K562 (cell line): ENCODE data around the gene TMPRSS9. TPM values are rescaled to one million over a fixed set of nuclear protein-coding genes. Genes with fewer than 3 reads are reported as not detected.
A peak's percentile ranks its signal among the peaks of the same experiment; 100 is the strongest.

ENCODE experiments used
- ARID1B ChIP-seq: fragments of 450-650 bp; IDR thresholded peaks from 2 replicates; pipeline ENCODE4 v1.6.1; 2016; ENCODE audit warnings: antibody characterized with exemption, mild to moderate bottlenecking, inconsistent platforms
- BRD4 ChIP-seq: fragments of 200-600 bp; sonication (generic); IDR thresholded peaks from 2 replicates; pipeline ENCODE4 v1.6.1; 2017; ENCODE audit warnings: inconsistent platforms
- CHD1 ChIP-seq: fragments of 200-600 bp; sonication (generic); IDR thresholded peaks from one replicate; pipeline ENCODE4 v1.6.1; 2012; ENCODE audit warnings: mild to moderate bottlenecking, moderate library complexity, low read length, inconsistent platforms
- DACH1 ChIP-seq: fragments of 450-650 bp; IDR thresholded peaks from 2 replicates; pipeline ENCODE4 v1.6.1; 2018; ENCODE audit not compliant: partially characterized antibody
- E2F8 ChIP-seq: fragments of 450-650 bp; IDR thresholded peaks from 2 replicates; pipeline ENCODE4 v1.7.1; 2018; ENCODE audit warnings: mild to moderate bottlenecking, low read depth; ENCODE audit not compliant: partially characterized antibody
- FOS ChIP-seq: IDR thresholded peaks from 3 replicates; pipeline ENCODE4 v1.6.1; 2011; ENCODE audit not compliant: insufficient read length; ENCODE audit errors: extremely low read depth
- GTF2F1 ChIP-seq: IDR thresholded peaks from 2 replicates; pipeline ENCODE4 v1.6.1; 2011; ENCODE audit warnings: low read depth, low read length, improper control_type of control experiment
- HEY1 ChIP-seq: fragments of 250-450 bp; sonication (Bioruptor Pico); IDR thresholded peaks from 2 replicates; pipeline ENCODE4 v1.5.0; 2020; ENCODE audit warnings: mild to moderate bottlenecking, moderate library complexity, borderline replicate concordance
- HNRNPLL ChIP-seq: fragments of 200-400 bp; formaldehyde crosslinking; IDR thresholded peaks from 2 replicates; pipeline ENCODE4 v1.6.1; 2017; ENCODE audit warnings: low read length, low read depth, mild to moderate bottlenecking; ENCODE audit not compliant: poor library complexity, severe bottlenecking
- MCM5 ChIP-seq: fragments of 450-650 bp; IDR thresholded peaks from 2 replicates; pipeline ENCODE4 v1.6.1; 2016; ENCODE audit warnings: low read depth
- NONO ChIP-seq, 2 experiments: fragments of 200-400 bp in 1 of 2; fragments of 450-650 bp in 1 of 2; formaldehyde crosslinking in 1 of 2; IDR thresholded peaks; 2 replicates each; pipeline ENCODE4 v1.6.1; 2017; ENCODE audit warnings: low read depth in 2 of 2, mild to moderate bottlenecking in 2 of 2, moderate library complexity in 2 of 2, low read length in 1 of 2
- NUFIP1 ChIP-seq: fragments of 450-650 bp; IDR thresholded peaks from 2 replicates; pipeline ENCODE4 v1.6.1; 2018; ENCODE audit not compliant: partially characterized antibody
- PHF21A ChIP-seq: fragments of 450-650 bp; IDR thresholded peaks from 2 replicates; pipeline ENCODE4 v1.6.1; 2017; ENCODE audit warnings: low read depth, borderline replicate concordance
- SETDB1 ChIP-seq: IDR thresholded peaks from one replicate; pipeline ENCODE4 v1.6.1; 2012; ENCODE audit warnings: low read length, control low read depth, inconsistent platforms
- SNAPC5 ChIP-seq: fragments of 250-450 bp; sonication (Bioruptor Pico); IDR thresholded peaks from 2 replicates; pipeline ENCODE4 v1.8.0; 2021; ENCODE audit warnings: moderate library complexity, mild to moderate bottlenecking, inconsistent platforms
- STAT5A ChIP-seq: IDR thresholded peaks from 2 replicates; pipeline ENCODE4 v1.6.1; 2012; ENCODE audit warnings: low read length, inconsistent platforms, borderline replicate concordance
- TAF7 ChIP-seq: fragments of 450-650 bp; IDR thresholded peaks from 2 replicates; pipeline ENCODE4 v1.6.1; 2016; ENCODE audit warnings: missing genetic modification characterization, missing compliant biosample characterization
- TFE3 ChIP-seq: fragments of 450-650 bp; formaldehyde crosslinking; IDR thresholded peaks from 2 replicates; pipeline ENCODE4 v1.4.0; 2020; ENCODE audit warnings: mild to moderate bottlenecking, mixed read lengths
- ZBTB49 ChIP-seq: sonication (generic); formaldehyde crosslinking; IDR thresholded peaks from 2 replicates; pipeline ENCODE4 v1.8.0; 2022; ENCODE audit warnings: missing genetic modification reagents, mild to moderate bottlenecking, borderline replicate concordance
- ZC3H4 ChIP-seq: sonication (generic); formaldehyde crosslinking; IDR thresholded peaks from 2 replicates; pipeline ENCODE4 v1.9.0; 2021; ENCODE audit warnings: missing genetic modification reagents, borderline replicate concordance
- ZNF133 ChIP-seq: fragments of 250-450 bp; sonication (Bioruptor Pico); IDR thresholded peaks from 2 replicates; pipeline ENCODE4 v1.4.0; 2020; ENCODE audit warnings: mild to moderate bottlenecking
- ZNF184 ChIP-seq: sonication (generic); formaldehyde crosslinking; IDR thresholded peaks from 2 replicates; pipeline ENCODE4 v1.5.0; 2020; ENCODE audit warnings: missing genetic modification reagents
- polyA plus RNA-seq, 8 experiments: library from polyadenylated mRNA; depleted of rRNA in 4 of 8; stranded (reverse) in 5 of 8; unstranded in 3 of 8; fragments of >200 nt; fragmentation: Nextera tagmentation in 2 of 8; fragmentation: Illumina TruSeq in 1 of 8; extraction: Ambion mirVana in 2 of 8; extraction: Trizol in 1 of 8; gene quantifications; 2 replicates each; pipeline versions ENCODE4 v1.2.1 to v1.2.3, GENCODE V29; 2011 to 2014; ENCODE audit warnings: inconsistent platforms in 1 of 8, missing spikeins in 1 of 8
- total RNA-seq, 7 experiments: library from RNA; depleted of rRNA in 6 of 7; stranded (reverse); fragments of >200 nt in 6 of 7; fragmentation: Illumina TruSeq in 2 of 7; extraction: Trizol in 2 of 7; gene quantifications; 2 replicates each; pipeline versions ENCODE4 v1.2.1 to v1.2.3, GENCODE V29; 2011 to 2021; ENCODE audit warnings: low replicate concordance in 1 of 7

TMPRSS9 gene
- total and polyA plus RNA-seq, 9 of the 15 experiments (the other 6 are each of a cell fraction or from before 2014, with no cell fraction given), result 0.01 to 0.03 TPM; not detected in 7

- TF ChIP-seq STAT5A (peak; percentile 38; the same call in 1 of the 2 replicates), GTF2F1 (peak; percentile 83; the same call in 1 of the 2 replicates), SNAPC5 (CRISPR knock-in tag) (no peak), NUFIP1 (no peak), SETDB1 (peak; percentile 68), ZNF184 (CRISPR knock-in tag) (no peak), ZC3H4 (CRISPR knock-in tag) (no peak), CHD1 (no peak), HEY1 (CRISPR knock-in tag) (no peak), TFE3 (CRISPR knock-in tag) (peak; percentile 99), ARID1B (no peak), MCM5 (no peak), BRD4 (no peak), DACH1 (no peak), HNRNPLL (peak; percentile 77), NONO (IDR thresholded peaks at IDR 0.05; ENCODE audit: low read depth in 2 of 2, low read length in 1 of 2) (peak in 1 of 2 experiments; percentile 26; a peak in 1 of 4 replicates), ZBTB49 (CRISPR knock-in tag) (no peak), TAF7 (tag) (no peak), FOS (no peak), ZNF133 (no peak), E2F8 (no peak), PHF21A (no peak)
Measured at GRCh38 chr19:2427429-2428320, 67.6 kb downstream of the TMPRSS9 start, which contains the start of gene TIMM13 (continued).
